GM21390 (cell line): ENCODE data around the gene RNU5D-1.
"Not testable (repeated sequence)": the region's sequence is repeated elsewhere in the genome, so short reads cannot be mapped to it uniquely, and the experiment has no call there.

Experiments used
- ATAC-seq: cut with Tn5 transposase; IDR thresholded peaks from one replicate; pipeline ENCODE4 v1.9.1; 2021; ENCODE audit not compliant: unreplicated experiment

Gene RNU5D-1

DNA sequence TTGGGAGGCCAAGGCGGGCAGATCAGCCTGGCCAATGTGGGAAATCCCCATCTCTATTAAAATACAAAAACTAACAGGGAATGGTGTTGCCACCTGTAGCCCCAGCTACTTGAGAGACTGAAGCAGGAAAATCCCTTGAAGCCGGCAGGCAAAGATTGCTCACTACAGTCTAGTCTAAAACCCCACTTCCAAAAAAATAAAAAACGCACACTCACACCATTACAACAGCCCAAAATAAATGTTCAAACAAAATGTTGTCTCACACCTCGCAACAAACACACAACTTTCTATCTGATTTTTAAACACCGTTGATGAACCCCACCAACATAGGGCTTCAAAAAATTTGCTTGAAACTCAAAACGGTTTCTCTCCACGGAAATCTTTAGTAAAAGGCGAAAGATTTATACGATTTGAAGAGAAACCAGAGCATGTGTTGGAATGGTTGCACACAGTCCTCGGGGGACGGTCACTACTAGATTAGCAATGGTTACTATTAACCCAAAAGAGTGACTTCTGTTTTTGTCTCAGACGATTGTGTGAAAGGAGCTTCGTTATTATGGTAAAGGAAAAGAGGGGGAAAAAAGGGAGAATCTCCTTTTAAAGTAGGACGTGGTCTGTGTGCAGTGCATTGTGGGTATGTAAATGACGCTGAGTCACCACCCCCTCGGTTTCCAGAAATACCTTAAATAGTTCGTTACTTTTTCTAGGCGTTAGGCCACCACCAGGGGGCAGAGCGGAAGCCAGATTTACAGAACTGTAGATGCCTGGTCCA is at the start of gene RNU5D-1:
RNU5D-1 (minus strand) TSS at position 430 of the 772 bp plus-strand sequence.
- peak; percentile 68 for ATAC-seq

DNA sequence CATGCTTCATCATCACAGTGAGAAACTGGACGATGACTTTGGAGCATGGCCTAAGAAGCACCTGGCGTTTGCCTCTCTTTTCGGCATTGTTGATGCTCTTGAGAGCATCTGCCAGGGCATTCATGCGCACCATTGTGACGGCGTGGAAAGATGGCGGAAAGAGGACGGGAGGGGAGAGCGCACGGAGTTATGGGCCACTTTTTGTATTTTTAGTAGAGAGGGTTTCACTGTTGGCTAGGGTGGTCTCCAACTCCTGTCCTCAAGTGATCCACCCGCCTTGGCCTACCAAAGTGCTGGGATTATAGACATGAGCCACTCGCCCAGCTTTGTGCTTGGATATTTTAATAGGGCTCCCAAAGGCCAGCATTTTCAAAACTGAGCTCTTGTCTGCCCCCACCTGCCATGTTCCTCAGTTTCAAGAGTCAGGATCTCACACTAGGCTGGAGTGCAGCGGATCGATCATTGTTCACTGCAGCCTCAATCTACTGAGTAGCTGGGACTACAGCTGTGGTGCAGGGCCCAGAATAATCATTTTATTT is 49.7 kb upstream of the RNU5D-1 start:
- no peak for ATAC-seq

- no peak for ATAC-seq
Observed at GRCh38 chr1:44778705-44779576, 48.0 kb upstream of the RNU5D-1 start.

DNA sequence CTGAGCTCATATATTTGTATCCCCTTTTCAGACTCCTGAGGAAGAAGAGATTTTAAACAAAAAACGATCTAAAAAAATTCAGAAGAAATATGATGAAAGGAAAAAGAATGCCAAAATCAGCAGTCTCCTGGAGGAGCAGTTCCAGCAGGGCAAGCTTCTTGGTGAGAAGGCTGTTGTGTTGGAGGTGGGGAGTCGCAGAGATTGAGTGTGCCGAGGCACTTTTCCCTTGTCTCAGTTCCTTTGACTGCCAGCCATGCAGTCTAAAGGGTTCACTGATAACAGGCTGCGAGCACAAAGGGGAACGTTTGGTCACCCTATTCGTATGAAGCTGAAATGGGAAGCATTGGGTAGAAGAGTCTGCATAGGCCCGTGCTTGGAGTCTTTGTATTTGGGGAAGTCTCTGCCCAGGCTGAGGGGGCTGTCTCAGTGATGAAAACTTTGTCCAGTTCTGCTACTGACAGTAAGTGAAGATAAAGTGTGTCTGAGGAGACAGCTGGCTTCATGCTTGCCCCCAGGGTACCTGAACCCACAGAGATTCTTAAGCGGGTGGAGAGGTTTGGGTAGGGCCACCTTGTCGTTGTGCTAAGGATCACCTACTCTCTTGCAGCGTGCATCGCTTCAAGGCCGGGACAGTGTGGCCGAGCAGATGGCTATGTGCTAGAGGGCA is 47.1 kb upstream of the RNU5D-1 start:
- ATAC-seq = no peak

- no peak for ATAC-seq
Observed at GRCh38 chr1:44777547-44777946, 46.6 kb upstream of the RNU5D-1 start.

GRCh38 chr1:44776730-44777068 is 45.7 kb upstream of the RNU5D-1 start:
- no peak for ATAC-seq

DNA sequence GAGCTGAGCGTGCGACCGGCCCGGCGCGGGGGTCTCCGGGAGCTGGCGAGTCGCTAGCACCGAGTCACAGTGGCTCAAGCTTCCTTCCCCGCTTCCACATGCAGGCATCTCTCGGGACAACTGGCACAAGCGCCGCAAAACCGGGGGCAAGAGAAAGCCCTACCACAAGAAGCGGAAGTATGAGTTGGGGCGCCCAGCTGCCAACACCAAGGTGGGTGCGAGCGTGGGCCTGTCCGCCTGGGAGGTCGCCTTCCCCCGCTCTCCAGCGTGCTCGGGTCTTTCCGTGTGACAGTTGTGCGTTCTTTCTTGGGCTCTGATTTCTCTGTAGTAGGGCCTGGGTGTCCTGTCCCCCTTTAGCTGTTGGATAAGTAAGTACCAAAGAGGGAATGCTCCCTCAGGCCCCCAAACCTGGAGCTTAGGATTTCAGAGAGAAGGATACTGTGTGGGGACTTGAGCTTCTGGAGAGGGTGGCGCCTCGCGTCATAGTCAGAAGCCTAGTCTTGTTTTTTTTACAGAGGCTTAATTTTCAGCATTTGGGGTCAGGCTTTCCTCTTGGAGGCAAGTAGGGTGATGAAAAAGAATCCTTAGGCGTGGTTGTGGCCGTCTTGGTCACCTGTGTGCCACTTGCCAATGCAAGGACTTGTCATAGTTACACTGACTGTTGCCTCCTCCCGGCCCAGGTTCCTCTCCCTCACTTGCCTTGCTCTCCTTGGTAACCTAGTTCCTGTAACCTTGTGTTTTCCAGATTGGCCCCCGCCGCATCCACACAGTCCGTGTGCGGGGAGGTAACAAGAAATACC is 45.2 kb upstream of the RNU5D-1 start:
- peak; percentile 15 for ATAC-seq

GRCh38 chr1:44775078-44775929 is 44.3 kb upstream of the RNU5D-1 start, which contains the start of gene RPS8:
TSS of gene RPS8 (plus strand) at chr1:44775540. CDS start at chr1:44775597, 57 bp downstream.
- ATAC-seq = peak; percentile 89

DNA sequence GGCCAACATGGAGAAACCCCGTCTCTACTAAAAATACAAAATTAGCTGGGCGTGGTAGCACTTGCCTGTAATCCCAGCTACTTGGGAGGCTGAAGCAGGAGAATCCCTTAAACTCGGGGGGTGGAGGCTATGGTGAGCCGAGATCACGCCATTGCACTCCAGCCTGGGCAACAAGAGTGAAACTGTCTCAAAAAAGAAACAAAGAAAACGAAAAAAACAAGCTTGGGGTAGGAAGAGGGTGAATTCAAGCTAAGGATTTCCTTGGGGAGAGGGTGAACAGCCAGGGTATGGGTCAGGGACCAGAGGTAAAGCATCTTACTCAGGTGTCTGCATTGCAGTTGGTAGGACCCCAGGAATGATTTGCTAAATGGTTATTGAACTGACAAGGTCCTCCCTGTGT is 35.5 kb upstream of the RNU5D-1 start:
- ATAC-seq = not testable (repeated sequence)

- ATAC-seq = no peak
Observed at GRCh38 chr1:44760876-44761275, 29.9 kb upstream of the RNU5D-1 start.

DNA sequence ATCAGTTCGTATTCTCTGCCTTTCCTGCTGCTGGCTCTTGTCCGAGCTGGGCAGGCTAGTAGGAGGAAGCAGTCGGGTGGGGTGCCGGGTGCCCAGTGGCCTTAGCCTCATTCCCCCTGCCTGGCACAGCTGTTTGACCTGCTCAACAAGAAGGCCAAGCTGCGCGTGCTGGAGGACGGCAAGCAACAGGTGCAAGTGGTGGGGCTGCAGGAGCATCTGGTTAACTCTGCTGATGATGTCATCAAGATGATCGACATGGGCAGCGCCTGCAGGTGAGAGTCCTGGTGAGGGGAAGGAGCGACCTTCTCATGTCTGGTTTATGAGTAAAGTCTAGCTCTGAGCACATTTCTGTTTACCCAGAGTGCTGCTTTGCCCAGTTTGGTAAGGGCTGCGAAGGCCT is 28.1 kb upstream of the RNU5D-1 start:
- ATAC-seq = no peak

DNA sequence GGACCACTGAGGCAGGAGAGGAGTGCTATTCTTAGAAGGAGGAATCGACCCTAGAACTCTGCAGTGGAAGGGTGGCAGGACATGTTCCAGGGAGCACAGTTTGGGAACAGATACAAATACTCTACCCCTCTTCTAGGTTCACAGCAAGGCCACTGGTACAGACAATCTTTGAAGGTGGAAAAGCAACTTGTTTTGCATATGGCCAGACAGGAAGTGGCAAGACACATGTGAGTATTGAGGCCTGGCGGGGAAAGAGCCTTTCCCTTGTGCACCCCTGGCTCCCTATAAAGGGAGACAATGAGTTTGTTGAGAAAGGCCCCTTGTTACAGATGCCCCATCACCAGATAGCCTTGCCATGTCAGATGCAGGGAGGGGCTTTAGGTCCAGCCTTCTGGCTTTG is 26.4 kb upstream of the RNU5D-1 start:
- ATAC-seq = no peak

GRCh38 chr1:44747878-44748277 is 16.9 kb upstream of the RNU5D-1 start:
- ATAC-seq = no peak

DNA sequence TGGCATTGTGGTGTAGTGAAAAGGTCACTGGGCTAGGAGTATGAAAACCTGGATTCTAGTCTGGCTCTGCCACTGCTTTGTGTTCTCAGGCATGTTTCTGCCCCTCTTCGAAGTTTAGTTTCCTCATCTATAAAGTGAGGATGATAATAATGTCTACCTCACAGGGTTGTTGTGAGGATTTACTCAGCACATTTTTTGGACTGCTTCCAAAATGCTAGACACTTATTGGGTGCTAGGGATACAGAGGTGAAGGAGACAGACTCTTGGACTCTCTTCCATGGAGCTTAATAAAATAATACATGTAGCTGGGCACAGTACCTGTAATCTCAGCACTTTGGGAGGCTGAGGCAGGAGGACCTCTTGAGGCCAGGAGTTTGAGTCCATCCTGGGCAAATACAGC is 12.2 kb upstream of the RNU5D-1 start:
- ATAC-seq = no peak

- no peak for ATAC-seq
Observed at GRCh38 chr1:44740179-44740617, 9.2 kb upstream of the RNU5D-1 start.

DNA sequence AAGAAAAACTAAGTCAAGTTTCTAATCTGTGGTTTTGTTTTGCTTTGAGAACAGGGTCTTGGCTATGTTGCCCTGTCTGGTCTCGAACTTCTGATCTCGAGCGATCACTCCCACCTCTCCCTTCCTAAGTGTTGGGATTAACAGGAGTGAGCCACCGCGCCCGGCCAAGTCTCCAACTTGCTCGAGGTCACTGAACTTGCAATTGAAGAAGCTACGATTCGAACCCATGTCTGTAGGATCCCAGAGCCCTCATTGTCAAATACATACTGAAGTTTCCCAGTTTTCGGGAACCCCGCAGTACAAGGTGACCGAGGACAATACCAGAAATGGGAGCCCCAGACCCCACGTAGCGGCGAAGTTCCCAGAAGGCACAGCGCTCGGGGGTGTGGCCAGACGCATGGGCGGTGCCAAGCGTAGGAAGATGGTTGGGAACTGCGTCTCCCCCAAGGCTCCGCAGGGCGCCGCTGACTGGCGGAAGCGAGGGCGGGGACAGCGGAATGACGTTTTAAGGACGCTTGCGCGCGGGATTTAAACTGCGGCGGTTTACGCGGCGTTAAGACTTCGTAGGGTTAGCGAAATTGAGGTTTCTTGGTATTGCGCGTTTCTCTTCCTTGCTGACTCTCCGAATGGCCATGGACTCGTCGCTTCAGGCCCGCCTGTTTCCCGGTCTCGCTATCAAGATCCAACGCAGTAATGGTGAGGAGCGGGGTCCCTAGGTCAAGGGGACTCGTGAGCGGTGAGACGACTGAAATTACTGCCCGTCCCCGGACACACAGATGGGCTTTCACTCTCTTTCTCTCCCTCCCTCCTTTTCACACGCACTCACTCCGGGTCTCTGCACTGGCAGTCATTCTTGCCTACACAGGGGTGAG is 8.6 kb upstream of the RNU5D-1 start, which contains the start of gene KIF2C:
KIF2C (plus strand) TSS at position 531 of the 872 bp plus-strand sequence; CDS start at position 627, 96 bp downstream.
- peak; percentile 95 for ATAC-seq

DNA sequence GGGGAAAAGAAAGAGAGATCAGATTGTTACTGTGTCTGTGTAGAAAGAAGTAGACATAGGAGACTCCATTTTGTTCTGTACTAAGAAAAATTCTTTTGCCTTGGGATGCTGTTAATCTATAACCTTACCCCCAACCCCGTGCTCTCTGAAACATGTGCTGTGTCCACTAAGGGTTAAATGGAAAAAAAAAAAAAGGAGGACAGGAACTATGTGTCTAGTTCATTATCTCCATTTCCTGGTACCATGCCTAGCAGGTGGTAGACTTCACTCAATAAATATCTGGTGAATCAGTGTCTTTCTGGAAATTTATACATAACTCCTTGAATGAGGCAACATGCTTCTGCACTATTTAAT is 8.0 kb upstream of the RNU5D-1 start:
- ATAC-seq = not testable (repeated sequence)

DNA sequence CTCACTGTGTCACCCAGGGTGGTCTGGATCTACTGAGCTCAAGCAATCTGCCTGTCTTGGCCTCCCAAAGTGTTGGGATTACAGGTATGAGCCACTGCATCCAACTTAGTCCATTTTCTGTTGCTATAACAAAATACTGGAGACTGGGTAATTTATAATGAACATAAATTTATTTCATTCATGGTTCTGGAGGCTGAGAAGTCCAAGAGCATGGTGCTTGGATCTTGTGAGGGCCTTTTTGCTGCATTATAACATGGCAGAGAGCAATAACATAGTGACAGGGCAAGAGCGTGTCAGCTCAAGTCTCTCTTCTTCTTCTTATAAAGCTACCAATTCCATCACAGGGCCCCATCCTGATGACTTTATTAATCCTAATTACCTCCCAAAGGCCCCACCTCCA is 5.0 kb upstream of the RNU5D-1 start:
- no peak for ATAC-seq
